Transverse colon (tissue), 4 donors: ENCODE data around the gene ADM. TPM values are rescaled to one million over a fixed set of nuclear protein-coding genes. Genes with fewer than 3 reads are reported as not detected.

Experiments
- DNase-seq: peaks from one replicate; pipeline ENCODE4 v3.0.0-alpha.2; 2019
- H3K27ac ChIP-seq, 4 donors: fragments of 200-600 bp; sonication (generic); 2 replicates each; pipeline ENCODE4 v1.5.1; 2016 to 2018; ENCODE audit warnings: inconsistent platforms in 4 of 4
- H3K27me3 ChIP-seq: fragments of 200-600 bp; sonication (generic); 2 replicates; pipeline ENCODE4 v1.5.1; 2017; ENCODE audit warnings: inconsistent platforms
- H3K36me3 ChIP-seq, 4 donors: fragments of 200-600 bp; sonication (generic); 2 replicates each; pipeline ENCODE4 v1.5.1; 2017 to 2019; ENCODE audit warnings: inconsistent platforms in 4 of 4
- H3K4me1 ChIP-seq, 4 donors: fragments of 200-600 bp; sonication (generic); 2 replicates each; pipeline ENCODE4 v1.5.1; 2017 to 2020; ENCODE audit warnings: inconsistent platforms in 4 of 4
- H3K4me3 ChIP-seq, 4 donors: fragments of 200-600 bp; sonication (generic); 1 replicate in 1 of 4; 2 replicates in 3 of 4; pipeline versions ENCODE4 v1.5.1 to v1.6.1; 2017 to 2019; ENCODE audit warnings: inconsistent platforms in 4 of 4
- H3K9me3 ChIP-seq, 2 donors: fragments of 200-600 bp; sonication (generic); 2 replicates each; pipeline ENCODE4 v1.5.1; 2017 to 2019; ENCODE audit warnings: inconsistent platforms in 2 of 2
- CTCF ChIP-seq, 5 experiments: fragments of 200-600 bp in 3 of 5; fragments of 450-650 bp in 2 of 5; sonication (generic) in 3 of 5; IDR thresholded peaks; 1 replicate in 2 of 5; 2 replicates in 3 of 5; pipeline ENCODE4 v1.5.1; 2016 to 2017; ENCODE audit warnings: antibody characterized with exemption in 5 of 5, inconsistent platforms in 3 of 5, mild to moderate bottlenecking in 2 of 5, moderate library complexity in 1 of 5
- EP300 ChIP-seq: sonication (generic); formaldehyde crosslinking; IDR thresholded peaks from one replicate; pipeline ENCODE4 v1.6.1; 2017; ENCODE audit warnings: antibody characterized with exemption, low read depth
- POLR2A ChIP-seq: fragments of 450-650 bp; IDR thresholded peaks from one replicate; pipeline ENCODE4 v1.6.1; 2016; ENCODE audit warnings: antibody characterized with exemption, mild to moderate bottlenecking, moderate library complexity
- POLR2AphosphoS5 ChIP-seq, 3 donors: sonication (generic); formaldehyde crosslinking; IDR thresholded peaks; one replicate each; pipeline ENCODE4 v1.6.1; 2016; ENCODE audit warnings: antibody characterized with exemption in 3 of 3
- WGBS, 2 donors: methylation state at CpG; one replicate each; pipeline ENCODE4 v1.1.5; 2018; ENCODE audit warnings: low coverage in 1 of 2; 5-methylcytosine and 5-hydroxymethylcytosine counted together
- in situ Hi-C, 4 donors: fragments of 200-750 bp; cut with MboI; loops; one replicate each; pipeline versions ENCODE4 v1.15.0 to v1.15.1; 2017; ENCODE audit warnings: low sequenced_read_pairs in 3 of 4, low pct_ligation_motif_present in 1 of 4, low pct_unique_long_range_greater_than_20kb in 1 of 4
- intact Hi-C: fragments of 100-400 bp; cut with DNase I; formaldehyde crosslinking; loops from one replicate; pipeline ENCODE4 v1.15.1; 2023; ENCODE audit warnings: low total_unique reads
- total RNA-seq, 4 donors: library from RNA; depleted of rRNA; stranded (reverse); fragments of >200 nt; gene quantifications; one replicate each; pipeline ENCODE4 v1.1.0, GENCODE V29; 2016

ADM gene
- total RNA-seq, 4 donors from 2014 or later = 51.9 to 235 (median 157) TPM

- Histone ChIP-seq H3K9me3 (no peaks in the 10 kb centered on the region), H3K4me1 (peaks cover 10 to 55% (median 13%) of the 10 kb centered on the region in 4 donors), H3K27me3 (no peaks in the 10 kb centered on the region), H3K27ac (no peak overlapping the region), H3K4me3 (no peak overlapping the region), H3K36me3 (no peaks in the 10 kb centered on the region)
- intact Hi-C loops = no loop called here
- TF ChIP-seq EP300 (no peak), POLR2A (no peak), POLR2AphosphoS5 (IDR thresholded peaks at IDR 0.05) (no peak), CTCF (IDR thresholded peaks at IDR 0.05) (no peak)
- 85 to 100% methylated on average over 3 to 8 of the region's 9 CpGs for WGBS, 2 donors
- in situ Hi-C loops = no loop called here
- DNase-seq = no peak
Observed at GRCh38 chr11:10287766-10288715, 16.8 kb upstream of the ADM start.

- Histone ChIP-seq H3K27ac (no peak overlapping the region), H3K4me3 (no peak overlapping the region), H3K36me3 (no peaks in the 10 kb centered on the region), H3K27me3 (no peaks in the 10 kb centered on the region), H3K9me3 (no peaks in the 10 kb centered on the region), H3K4me1 (peaks cover 10 to 58% (median 15%) of the 10 kb centered on the region in 4 donors)
- in situ Hi-C loops (no loop called here), intact Hi-C loops (no loop called here)
- 76% methylated on average over 22 of the region's 24 CpGs; no CpG with 5 or more reads in 1 of the 2 donors for WGBS, 2 donors
- no peak for DNase-seq
- TF ChIP-seq POLR2AphosphoS5 (IDR thresholded peaks at IDR 0.05) (no peak), POLR2A (no peak), CTCF (IDR thresholded peaks at IDR 0.05) (no peak), EP300 (no peak)
Observed at GRCh38 chr11:10288881-10289764, 15.8 kb upstream of the ADM start.

DNA sequence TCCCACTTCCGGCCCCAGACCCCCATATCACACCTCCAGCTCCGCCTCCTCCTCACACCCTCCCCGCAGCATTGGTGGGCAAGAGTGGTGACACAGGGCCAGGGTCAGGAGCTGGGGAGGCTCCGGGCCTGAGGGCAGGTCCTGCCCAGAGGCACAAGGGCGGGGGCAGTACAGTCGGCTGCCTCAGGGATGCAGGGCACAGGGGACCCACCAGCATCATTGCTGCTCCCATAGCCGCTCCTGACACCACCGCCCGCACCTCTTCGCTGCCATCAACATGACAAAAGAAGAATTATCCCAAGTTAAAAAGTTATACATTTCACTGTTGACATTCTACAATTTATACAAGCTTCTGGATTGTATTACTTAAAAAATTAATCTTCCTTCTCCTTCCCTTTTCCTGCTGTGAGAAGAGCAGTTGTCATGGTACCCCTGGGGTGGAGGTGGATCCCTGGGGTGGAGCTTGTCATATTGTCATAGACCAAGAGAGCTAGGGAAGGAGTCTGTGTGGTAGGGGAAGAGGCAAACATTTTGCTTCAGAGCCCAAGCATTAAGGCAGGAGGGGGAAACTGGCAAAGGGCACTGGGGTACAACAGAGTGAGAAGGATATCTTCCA, 15.0 kb upstream of the ADM start:
- intact Hi-C loops (no loop called here), in situ Hi-C loops (no loop called here)
- H3K36me3 ChIP-seq = no peaks in the 10 kb centered on the region
- H3K9me3 ChIP-seq = no peaks in the 10 kb centered on the region
- no peak for TF ChIP-seq POLR2AphosphoS5 (IDR thresholded peaks at IDR 0.05)
- no peak for TF ChIP-seq POLR2A
- no peak for TF ChIP-seq CTCF (IDR thresholded peaks at IDR 0.05)
- no peak for TF ChIP-seq EP300
- WGBS, 2 donors = 84% methylated on average over 10 of the region's 10 CpGs; no CpG with 5 or more reads in 1 of the 2 donors
- H3K4me1 ChIP-seq = peaks cover 10 to 55% (median 19%) of the 10 kb centered on the region in 4 donors
- DNase-seq = no peak
- H3K27me3 ChIP-seq = no peaks in the 10 kb centered on the region
- no peak overlapping the region for H3K4me3 ChIP-seq
- H3K27ac ChIP-seq = no peak overlapping the region
